Left renal cortex interstitium (tissue), 4 donors: ENCODE measurements around the gene PLCD1. TPM values are rescaled to one million over a fixed set of nuclear protein-coding genes. Genes with fewer than 3 reads are reported as not detected.
"Not testable (repeated sequence)": the region's sequence is repeated elsewhere in the genome, so short reads cannot be mapped to it uniquely, and the experiment has no call there.

Source experiments
- DNase-seq, 4 donors: peaks; one replicate each; pipeline ENCODE4 v3.0.0-alpha.2; 2013; ENCODE audit warnings: low read depth in 4 of 4, low spot score in 2 of 4, missing footprints in 1 of 4
- polyA plus RNA-seq, 4 donors: library from polyadenylated mRNA; unstranded; fragments of 120-200 nt; gene quantifications; one replicate each; pipeline ENCODE4 v1.2.1, GENCODE V29; 2013; ENCODE audit not compliant: insufficient read length in 4 of 4

Gene PLCD1
- polyA plus RNA-seq = 10 to 100 TPM; 21.8 to 25.0 (median 22.4) TPM

GRCh38 chr3:38029400-38030125 lies at the start of gene PLCD1:
Gene PLCD1, minus strand, starts transcription at chr3:38029642. Its CDS starts 103 bp downstream, at chr3:38029539.
- DNase-seq = peak in 2 of 4 donors; percentile 52 to 74

GRCh38 chr3:38077073-38077472 lies 47.6 kb upstream of the PLCD1 start:
- not testable (repeated sequence) for DNase-seq

GRCh38 chr3:38070013-38070412 lies 40.6 kb upstream of the PLCD1 start:
- DNase-seq = no peak

GRCh38 chr3:38067508-38068233 lies 38.2 kb upstream of the PLCD1 start:
- DNase-seq = no peak

- DNase-seq = not testable (repeated sequence)
These were observed 35.0 kb upstream of the PLCD1 start for GRCh38 chr3:38064453-38064852.

- no peak for DNase-seq
These were observed 33.4 kb upstream of the PLCD1 start for GRCh38 chr3:38062809-38063208.

- no peak for DNase-seq
These were observed 30.1 kb upstream of the PLCD1 start for GRCh38 chr3:38059591-38059990.

GRCh38 chr3:38059148-38059547 lies 29.7 kb upstream of the PLCD1 start:
- DNase-seq = no peak

GRCh38 chr3:38054499-38055001 lies 25.1 kb upstream of the PLCD1 start:
- DNase-seq = no peak

GRCh38 chr3:38053813-38054498 lies 24.5 kb upstream of the PLCD1 start:
- not testable (repeated sequence) for DNase-seq

GRCh38 chr3:38053286-38053685 lies 23.8 kb upstream of the PLCD1 start:
- DNase-seq = not testable (repeated sequence)

GRCh38 chr3:38051131-38051530 lies 21.7 kb upstream of the PLCD1 start:
- no peak for DNase-seq

- DNase-seq = no peak
These were observed 20.1 kb upstream of the PLCD1 start for GRCh38 chr3:38049358-38050126.

GRCh38 chr3:38047896-38048295 lies 18.5 kb upstream of the PLCD1 start:
- no peak for DNase-seq

GRCh38 chr3:38046821-38047220 lies 17.4 kb upstream of the PLCD1 start:
- DNase-seq = no peak

GRCh38 chr3:38046027-38046426 lies 16.6 kb upstream of the PLCD1 start:
- DNase-seq = no peak

GRCh38 chr3:38043486-38043885 lies 14.0 kb upstream of the PLCD1 start:
- DNase-seq = no peak

- no peak for DNase-seq
These were observed 11.0 kb upstream of the PLCD1 start for GRCh38 chr3:38040401-38040800.

- no peak for DNase-seq
These were observed 10.4 kb upstream of the PLCD1 start for GRCh38 chr3:38039899-38040261.

- peak in 2 of 4 donors; percentile 45 to 49 for DNase-seq
These were observed 9.9 kb upstream of the PLCD1 start, which contains the start of gene DLEC1 for GRCh38 chr3:38039101-38039898. Gene DLEC1, plus strand, starts transcription at chr3:38039208. Its CDS starts 18 bp downstream, at chr3:38039226.
